CD1c-positive myeloid dendritic cell (primary cell): ENCODE data around the gene ARHGAP5.

Source experiments
- DNase-seq: peaks from one replicate; pipeline ENCODE4 v3.0.0-alpha.2; 2016; ENCODE audit errors: extremely low spot score

The ARHGAP5 gene

GRCh38 chr14:32171469-32171868 is 94.4 kb downstream of the ARHGAP5 start:
- no peak for DNase-seq

GRCh38 chr14:32183151-32184058 is 106.3 kb downstream of the ARHGAP5 start:
- no peak for DNase-seq

- DNase-seq = no peak
Observed at GRCh38 chr14:32185097-32185496, 108.0 kb downstream of the ARHGAP5 start.

GRCh38 chr14:32186248-32186647 is 109.1 kb downstream of the ARHGAP5 start:
- no peak for DNase-seq

- DNase-seq = no peak
Observed at GRCh38 chr14:32189811-32190210, 112.7 kb downstream of the ARHGAP5 start.

- DNase-seq = peak; percentile 2
Observed at GRCh38 chr14:32190673-32191072, 113.6 kb downstream of the ARHGAP5 start.

- DNase-seq = no peak
Observed at GRCh38 chr14:32192712-32193373, 115.7 kb downstream of the ARHGAP5 start.

GRCh38 chr14:32193532-32193931 is 116.4 kb downstream of the ARHGAP5 start:
- DNase-seq = no peak

- DNase-seq = peak; percentile 50
Observed at GRCh38 chr14:32195636-32196035, 118.5 kb downstream of the ARHGAP5 start.

- DNase-seq = no peak
Observed at GRCh38 chr14:32197919-32198318, 120.8 kb downstream of the ARHGAP5 start.

GRCh38 chr14:32200368-32201192 is 123.5 kb downstream of the ARHGAP5 start:
- peak; percentile 64 for DNase-seq

GRCh38 chr14:32201193-32201815 is 124.2 kb downstream of the ARHGAP5 start:
- peak; percentile 41 for DNase-seq

GRCh38 chr14:32201816-32202490 is 124.8 kb downstream of the ARHGAP5 start, which contains the start of gene RNU6-7:
RNU6-7 (plus strand) TSS chr14:32202045.
- no peak for DNase-seq

GRCh38 chr14:32202491-32202997 is 125.4 kb downstream of the ARHGAP5 start:
- no peak for DNase-seq

GRCh38 chr14:32202998-32203882 is 126.1 kb downstream of the ARHGAP5 start, which contains the start of gene RNU6-8:
RNU6-8 (minus strand) TSS chr14:32203269.
- DNase-seq = peak; percentile 67

- no peak for DNase-seq
Observed at GRCh38 chr14:32203928-32204357, 126.8 kb downstream of the ARHGAP5 start.

- DNase-seq = no peak
Observed at GRCh38 chr14:32205554-32205953, 128.4 kb downstream of the ARHGAP5 start.

GRCh38 chr14:32205984-32206383 is 128.9 kb downstream of the ARHGAP5 start:
- peak; percentile 80 for DNase-seq

GRCh38 chr14:32206552-32206951 is 129.4 kb downstream of the ARHGAP5 start:
- DNase-seq = no peak

- no peak for DNase-seq
Observed at GRCh38 chr14:32208490-32208889, 131.4 kb downstream of the ARHGAP5 start.
